Keratinocyte (primary cell): ENCODE data around the gene LMO3. TPM values are rescaled to one million over a fixed set of nuclear protein-coding genes. Genes with fewer than 3 reads are reported as not detected.

ENCODE experiments used
- DNase-seq: peaks from one replicate; pipeline ENCODE4 v3.0.0-alpha.2; 2011; ENCODE audit warnings: low read depth, missing footprints, low spot score
- FAIRE-seq: peaks from 2 replicates; lab custom pipeline; 2011; peaks lifted over from hg19 to GRCh38; lab: Jason Lieb, UNC
- H2AFZ ChIP-seq: 2 replicates; pipeline ENCODE4 v1.6.0; 2012; ENCODE audit warnings: low read length, control low read depth, inconsistent platforms; ENCODE audit not compliant: control insufficient read depth
- H3K27ac ChIP-seq: 2 replicates; pipeline ENCODE4 v1.5.1; 2011; ENCODE audit warnings: low read length; ENCODE audit not compliant: control insufficient read depth, insufficient read depth
- H3K27me3 ChIP-seq: 3 replicates; pipeline ENCODE4 v1.6.0; 2011; ENCODE audit warnings: low read length; ENCODE audit not compliant: control insufficient read depth, insufficient read depth; ENCODE audit errors: extremely low read depth
- H3K36me3 ChIP-seq, 2 experiments: 2 replicates in 1 of 2; 3 replicates in 1 of 2; pipeline ENCODE4 v1.5.1; 2011; ENCODE audit warnings: low read length in 2 of 2, mild to moderate bottlenecking in 1 of 2; ENCODE audit not compliant: control insufficient read depth in 2 of 2, insufficient read depth in 2 of 2; ENCODE audit errors: extremely low read depth in 1 of 2
- H3K4me1 ChIP-seq: 3 replicates; pipeline ENCODE4 v1.5.1; 2011; ENCODE audit warnings: low read length; ENCODE audit not compliant: control insufficient read depth, insufficient read depth; ENCODE audit errors: extremely low read depth
- H3K4me2 ChIP-seq: 3 replicates; pipeline ENCODE4 v1.6.0; 2011; ENCODE audit warnings: low read depth, low read length; ENCODE audit not compliant: control insufficient read depth, insufficient read depth; ENCODE audit errors: extremely low read depth
- H3K4me3 ChIP-seq, 3 experiments: fragments of 200-600 bp in 1 of 3; sonication (generic) in 1 of 3; 2 replicates in 2 of 3; 3 replicates in 1 of 3; pipeline ENCODE4 v1.5.1; 2011 to 2016; ENCODE audit warnings: low read length in 3 of 3, mild to moderate bottlenecking in 3 of 3, control low read depth in 2 of 3, inconsistent platforms in 1 of 3, low read depth in 1 of 3, mixed read lengths in 1 of 3, mixed run types in 1 of 3, moderate library complexity in 1 of 3; ENCODE audit not compliant: control insufficient read depth in 2 of 3, insufficient read depth in 2 of 3; ENCODE audit errors: extremely low read depth in 1 of 3
- H3K79me2 ChIP-seq: 2 replicates; pipeline ENCODE4 v1.6.0; 2012; ENCODE audit warnings: low read length; ENCODE audit not compliant: control insufficient read depth, insufficient read depth
- H3K9ac ChIP-seq: 3 replicates; pipeline ENCODE4 v1.6.0; 2011; ENCODE audit warnings: low read length; ENCODE audit not compliant: control insufficient read depth, insufficient read depth; ENCODE audit errors: extremely low read depth
- H3K9me1 ChIP-seq: 3 replicates; pipeline ENCODE4 v1.6.0; 2011; ENCODE audit warnings: low read length; ENCODE audit not compliant: control insufficient read depth, insufficient read depth; ENCODE audit errors: extremely low read depth
- H3K9me3 ChIP-seq: 2 replicates; pipeline ENCODE4 v1.5.1; 2012; ENCODE audit warnings: low read depth, low read length; ENCODE audit not compliant: control insufficient read depth
- H4K20me1 ChIP-seq: 3 replicates; pipeline ENCODE4 v1.6.0; 2011; ENCODE audit warnings: low read length; ENCODE audit not compliant: control insufficient read depth, insufficient read depth; ENCODE audit errors: extremely low read depth
- EZH2 ChIP-seq: IDR thresholded peaks from one replicate; pipeline ENCODE4 v1.6.1; 2012; ENCODE audit warnings: inconsistent platforms, mild to moderate bottlenecking, low read length, moderate library complexity
- dilution Hi-C: fragments of 300-500 bp; cut with MboI; formaldehyde crosslinking; loops from one replicate; pipeline ENCODE4 v1.7.0; 2020; ENCODE audit warnings: low sequenced_read_pairs; ENCODE audit not compliant: extremely low pct_ligation_motif_present
- polyA plus RNA-seq, 5 experiments: library from polyadenylated mRNA; depleted of rRNA in 3 of 5; stranded (reverse) in 3 of 5; stranded (forward) in 1 of 5; unstranded in 1 of 5; fragments of >200 nt; gene quantifications; 1 replicate in 1 of 5; 2 replicates in 3 of 5; 3 replicates in 1 of 5; pipeline versions ENCODE4 v1.2.1 to v1.2.3, GENCODE V29; 2011 to 2012; ENCODE audit warnings: missing spikeins in 2 of 5, low read depth in 1 of 5, low replicate concordance in 1 of 5
- TF ChIP-seq, protein P1 (sequence below), 3 experiments: IDR thresholded peaks in 1 of 3; conservative IDR thresholded peaks in 1 of 3; optimal IDR thresholded peaks in 1 of 3; 2 replicates in 2 of 3; 3 replicates in 1 of 3; pipeline versions ENCODE3 to v1.5.1; 2011; ENCODE audit warnings: low read length in 3 of 3, mild to moderate bottlenecking in 3 of 3, moderate library complexity in 2 of 3, control low read depth in 1 of 3, inconsistent platforms in 1 of 3; ENCODE audit not compliant: insufficient read depth in 2 of 3; ENCODE audit errors: extremely low read depth in 1 of 3

Gene LMO3
- polyA plus RNA-seq, 1 donor (not counting 4 experiments of a cell fraction or from before 2014, with no cell fraction given) = not detected

- Histone ChIP-seq H2AFZ (no peak overlapping the region), H3K79me2 (no peaks in the 10 kb centered on the region), H3K36me3 (no peaks in the 10 kb centered on the region), H3K9ac (no peak overlapping the region), H3K4me3 (no peak overlapping the region), H3K4me2 (no peak overlapping the region), H3K9me1 (no peaks in the 10 kb centered on the region), H3K9me3 (no peaks in the 10 kb centered on the region), H4K20me1 (no peaks in the 10 kb centered on the region), H3K27ac (no peak overlapping the region), H3K4me1 (no peaks in the 10 kb centered on the region), H3K27me3 (no peaks in the 10 kb centered on the region)
- dilution Hi-C loops = no loop called here
- no peak for FAIRE-seq
- DNase-seq = no peak
- TF ChIP-seq EZH2 = no peak
- TF ChIP-seq, protein P1, sequence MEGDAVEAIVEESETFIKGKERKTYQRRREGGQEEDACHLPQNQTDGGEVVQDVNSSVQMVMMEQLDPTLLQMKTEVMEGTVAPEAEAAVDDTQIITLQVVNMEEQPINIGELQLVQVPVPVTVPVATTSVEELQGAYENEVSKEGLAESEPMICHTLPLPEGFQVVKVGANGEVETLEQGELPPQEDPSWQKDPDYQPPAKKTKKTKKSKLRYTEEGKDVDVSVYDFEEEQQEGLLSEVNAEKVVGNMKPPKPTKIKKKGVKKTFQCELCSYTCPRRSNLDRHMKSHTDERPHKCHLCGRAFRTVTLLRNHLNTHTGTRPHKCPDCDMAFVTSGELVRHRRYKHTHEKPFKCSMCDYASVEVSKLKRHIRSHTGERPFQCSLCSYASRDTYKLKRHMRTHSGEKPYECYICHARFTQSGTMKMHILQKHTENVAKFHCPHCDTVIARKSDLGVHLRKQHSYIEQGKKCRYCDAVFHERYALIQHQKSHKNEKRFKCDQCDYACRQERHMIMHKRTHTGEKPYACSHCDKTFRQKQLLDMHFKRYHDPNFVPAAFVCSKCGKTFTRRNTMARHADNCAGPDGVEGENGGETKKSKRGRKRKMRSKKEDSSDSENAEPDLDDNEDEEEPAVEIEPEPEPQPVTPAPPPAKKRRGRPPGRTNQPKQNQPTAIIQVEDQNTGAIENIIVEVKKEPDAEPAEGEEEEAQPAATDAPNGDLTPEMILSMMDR (optimal IDR thresholded peaks at IDR 0.05 in 1 of 3, IDR thresholded peaks at IDR 0.05 in 1 of 3, conservative IDR thresholded peaks at IDR 0.05 in 1 of 3; ENCODE audit: extremely low read depth in 1 of 3, insufficient read depth in 2 of 3, low read length in 3 of 3) = no peak
Observed at GRCh38 chr12:16513231-16513630, 92.7 kb downstream of the LMO3 start.

DNA sequence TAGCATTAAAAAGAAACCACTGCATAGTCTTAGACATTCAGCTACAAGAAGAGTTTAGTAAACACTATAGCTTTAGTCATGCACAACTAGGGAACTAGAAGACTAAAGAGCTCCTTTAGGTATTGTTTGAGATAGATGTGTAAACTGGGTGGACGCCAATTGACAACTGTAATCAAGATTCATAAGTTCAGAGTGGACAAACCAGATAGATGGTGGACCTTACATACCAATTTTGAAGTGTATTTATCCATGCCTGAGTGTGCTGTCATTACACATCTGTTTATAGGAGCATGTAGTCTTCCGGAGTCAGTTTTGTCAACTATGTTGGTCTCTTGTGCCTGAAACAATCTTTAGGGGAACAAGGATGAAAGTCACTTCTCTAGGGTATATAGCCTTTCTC lies 96.6 kb downstream of the LMO3 start:
- Histone ChIP-seq H3K79me2 (no peaks in the 10 kb centered on the region), H4K20me1 (no peaks in the 10 kb centered on the region), H3K4me1 (no peaks in the 10 kb centered on the region), H3K4me3 (no peak overlapping the region), H3K36me3 (no peaks in the 10 kb centered on the region), H3K9me1 (no peaks in the 10 kb centered on the region), H3K27ac (no peak overlapping the region), H3K9me3 (no peaks in the 10 kb centered on the region), H3K9ac (no peak overlapping the region), H3K4me2 (no peak overlapping the region), H2AFZ (no peak overlapping the region), H3K27me3 (no peaks in the 10 kb centered on the region)
- dilution Hi-C loops = no loop called here
- no peak for TF ChIP-seq EZH2
- TF ChIP-seq, protein P1 (optimal IDR thresholded peaks at IDR 0.05 in 1 of 3, IDR thresholded peaks at IDR 0.05 in 1 of 3, conservative IDR thresholded peaks at IDR 0.05 in 1 of 3; ENCODE audit: extremely low read depth in 1 of 3, insufficient read depth in 2 of 3, low read length in 3 of 3) = no peak
- FAIRE-seq (no peak), DNase-seq (no peak)
